Memory B cell (primary cell): ENCODE measurements around the gene PLA2G4A.
A peak's percentile ranks its signal among the peaks of the same experiment; 100 is the strongest.

Experiments used
- ATAC-seq: fragments of 150-1000 bp; cut with Tn5 transposase; 2 replicates; pipeline ENCODE4 v1.10.0; 2021; ENCODE audit warnings: low read depth, mild to moderate bottlenecking, moderate library complexity
- DNase-seq, 2 donors: peaks; one replicate each; pipeline ENCODE4 v3.0.0; 2022; ENCODE audit warnings: low spot score in 2 of 2
- H3K27ac Mint-ChIP-seq: one replicate; pipeline ENCODE4 v1.8.0; 2022; ENCODE audit warnings: mild to moderate bottlenecking, moderate library complexity, mixed read lengths
- H3K27me3 Mint-ChIP-seq: one replicate; pipeline ENCODE4 v1.8.0; 2022; ENCODE audit warnings: mixed read lengths
- H3K36me3 Mint-ChIP-seq: one replicate; pipeline ENCODE4 v1.8.0; 2022; ENCODE audit warnings: mild to moderate bottlenecking, mixed read lengths
- H3K4me1 Mint-ChIP-seq: one replicate; pipeline ENCODE4 v1.8.0; 2022; ENCODE audit warnings: mixed read lengths
- H3K4me3 Mint-ChIP-seq: one replicate; pipeline ENCODE4 v1.8.0; 2022; ENCODE audit warnings: mild to moderate bottlenecking, moderate library complexity, mixed read lengths
- H3K9me3 Mint-ChIP-seq: one replicate; pipeline ENCODE4 v1.8.0; 2022; ENCODE audit warnings: mixed read lengths

Gene PLA2G4A

GRCh38 chr1:186975220-186975619 lies 146.5 kb downstream of the PLA2G4A start:
- Mint-ChIP-seq H3K4me1 (no peaks in the 10 kb centered on the region), H3K27me3 (peaks cover 3% of the 10 kb centered on the region), H3K27ac (no peak overlapping the region), H3K9me3 (no peaks in the 10 kb centered on the region), H3K36me3 (no peaks in the 10 kb centered on the region), H3K4me3 (no peak overlapping the region)
- ATAC-seq (no peak), DNase-seq (no peak)

GRCh38 chr1:186976700-186977099 lies 148.0 kb downstream of the PLA2G4A start:
- Mint-ChIP-seq H3K4me1 (no peaks in the 10 kb centered on the region), H3K9me3 (no peaks in the 10 kb centered on the region), H3K36me3 (no peaks in the 10 kb centered on the region), H3K27me3 (peaks cover 3% of the 10 kb centered on the region), H3K4me3 (no peak overlapping the region), H3K27ac (no peak overlapping the region)
- ATAC-seq (no peak), DNase-seq (no peak)

- H3K9me3 Mint-ChIP-seq: no peaks in the 10 kb centered on the region
- no peaks in the 10 kb centered on the region for H3K36me3 Mint-ChIP-seq
- no peak for DNase-seq
- H3K4me3 Mint-ChIP-seq: no peak overlapping the region
- H3K27me3 Mint-ChIP-seq: peaks cover 3% of the 10 kb centered on the region
- H3K27ac Mint-ChIP-seq: no peak overlapping the region
- H3K4me1 Mint-ChIP-seq: no peaks in the 10 kb centered on the region
- no peak for ATAC-seq
Observed at GRCh38 chr1:186977266-186977957, 148.7 kb downstream of the PLA2G4A start.

GRCh38 chr1:186978596-186979556 lies 150.1 kb downstream of the PLA2G4A start:
- DNase-seq: no peak
- Mint-ChIP-seq H3K9me3 (no peaks in the 10 kb centered on the region), H3K4me1 (no peaks in the 10 kb centered on the region), H3K27me3 (peaks cover 1% of the 10 kb centered on the region), H3K27ac (no peak overlapping the region), H3K36me3 (no peaks in the 10 kb centered on the region), H3K4me3 (no peak overlapping the region)
- ATAC-seq: no peak

- Mint-ChIP-seq H3K4me3 (no peak overlapping the region), H3K9me3 (no peaks in the 10 kb centered on the region), H3K36me3 (no peaks in the 10 kb centered on the region), H3K4me1 (no peaks in the 10 kb centered on the region), H3K27ac (no peak overlapping the region), H3K27me3 (peaks cover 1% of the 10 kb centered on the region)
- DNase-seq: no peak
- no peak for ATAC-seq
Observed at GRCh38 chr1:186980400-186980799, 151.7 kb downstream of the PLA2G4A start.

GRCh38 chr1:186982116-186982515 lies 153.4 kb downstream of the PLA2G4A start:
- H3K4me3 Mint-ChIP-seq: no peak overlapping the region
- H3K9me3 Mint-ChIP-seq: no peaks in the 10 kb centered on the region
- no peak overlapping the region for H3K27ac Mint-ChIP-seq
- peaks cover 1% of the 10 kb centered on the region for H3K27me3 Mint-ChIP-seq
- no peak for ATAC-seq
- no peak for DNase-seq
- no peaks in the 10 kb centered on the region for H3K4me1 Mint-ChIP-seq
- H3K36me3 Mint-ChIP-seq: no peaks in the 10 kb centered on the region

- Mint-ChIP-seq H3K4me3 (no peak overlapping the region), H3K9me3 (no peaks in the 10 kb centered on the region), H3K27me3 (peaks cover 1% of the 10 kb centered on the region), H3K27ac (no peak overlapping the region), H3K4me1 (no peaks in the 10 kb centered on the region), H3K36me3 (no peaks in the 10 kb centered on the region)
- ATAC-seq: no peak
- DNase-seq: no peak
Observed at GRCh38 chr1:186983327-186983726, 154.6 kb downstream of the PLA2G4A start.

GRCh38 chr1:186984959-186985358 lies 156.2 kb downstream of the PLA2G4A start:
- H3K9me3 Mint-ChIP-seq: no peaks in the 10 kb centered on the region
- H3K4me1 Mint-ChIP-seq: no peaks in the 10 kb centered on the region
- DNase-seq (no peak), ATAC-seq (no peak)
- H3K27me3 Mint-ChIP-seq: peaks cover 4% of the 10 kb centered on the region
- no peak overlapping the region for H3K4me3 Mint-ChIP-seq
- no peaks in the 10 kb centered on the region for H3K36me3 Mint-ChIP-seq
- no peak overlapping the region for H3K27ac Mint-ChIP-seq

GRCh38 chr1:186985889-186986491 lies 157.2 kb downstream of the PLA2G4A start:
- Mint-ChIP-seq H3K4me1 (no peaks in the 10 kb centered on the region), H3K9me3 (no peaks in the 10 kb centered on the region), H3K27ac (no peak overlapping the region), H3K4me3 (no peak overlapping the region), H3K27me3 (peaks cover 5% of the 10 kb centered on the region), H3K36me3 (no peaks in the 10 kb centered on the region)
- peak; percentile 46 for ATAC-seq
- DNase-seq: peak in 1 of 2 donors; percentile 19

- Mint-ChIP-seq H3K27me3 (peaks cover 6% of the 10 kb centered on the region), H3K4me3 (no peak overlapping the region), H3K36me3 (no peaks in the 10 kb centered on the region), H3K4me1 (no peaks in the 10 kb centered on the region), H3K9me3 (no peaks in the 10 kb centered on the region), H3K27ac (no peak overlapping the region)
- DNase-seq (no peak), ATAC-seq (no peak)
Observed at GRCh38 chr1:186987065-186987464, 158.3 kb downstream of the PLA2G4A start.

- ATAC-seq: no peak
- no peak overlapping the region for H3K27ac Mint-ChIP-seq
- peaks cover 6% of the 10 kb centered on the region for H3K27me3 Mint-ChIP-seq
Observed at GRCh38 chr1:186987769-186988168, 159.0 kb downstream of the PLA2G4A start.

GRCh38 chr1:186993996-186994395 lies 165.2 kb downstream of the PLA2G4A start:
- Mint-ChIP-seq H3K4me1 (no peaks in the 10 kb centered on the region), H3K27me3 (peaks cover 5% of the 10 kb centered on the region), H3K9me3 (no peaks in the 10 kb centered on the region), H3K4me3 (no peak overlapping the region), H3K36me3 (no peaks in the 10 kb centered on the region), H3K27ac (no peak overlapping the region)
- no peak for DNase-seq
- ATAC-seq: no peak

More at GRCh38 chr1:186987769-186988168, 159.0 kb downstream of the PLA2G4A start:
- no peak for DNase-seq
- Mint-ChIP-seq H3K36me3 (no peaks in the 10 kb centered on the region), H3K4me3 (no peak overlapping the region), H3K4me1 (no peaks in the 10 kb centered on the region), H3K9me3 (no peaks in the 10 kb centered on the region)

GRCh38 chr1:186994897-186995296 lies 166.1 kb downstream of the PLA2G4A start:
- no peaks in the 10 kb centered on the region for H3K4me1 Mint-ChIP-seq
- H3K9me3 Mint-ChIP-seq: no peaks in the 10 kb centered on the region
- ATAC-seq (no peak), DNase-seq (no peak)
- no peaks in the 10 kb centered on the region for H3K36me3 Mint-ChIP-seq
- no peak overlapping the region for H3K4me3 Mint-ChIP-seq
- H3K27me3 Mint-ChIP-seq: peaks cover 3% of the 10 kb centered on the region
- no peak overlapping the region for H3K27ac Mint-ChIP-seq

GRCh38 chr1:186996816-186997215 lies 168.1 kb downstream of the PLA2G4A start:
- no peaks in the 10 kb centered on the region for H3K27me3 Mint-ChIP-seq
- no peak for DNase-seq
- H3K9me3 Mint-ChIP-seq: no peaks in the 10 kb centered on the region
- H3K4me1 Mint-ChIP-seq: no peaks in the 10 kb centered on the region
- no peak overlapping the region for H3K27ac Mint-ChIP-seq
- no peak for ATAC-seq
- no peak overlapping the region for H3K4me3 Mint-ChIP-seq
- no peaks in the 10 kb centered on the region for H3K36me3 Mint-ChIP-seq
